BLaER1 treated with 17β-estradiol and CSF1 and Interleukin-3, amounts not matched to agents 10 nM and 100 nM (cell line): ENCODE measurements around the gene SPEM3.

Experiments
- H3K27ac ChIP-seq, 11 experiments: shearing (Covaris generic); formaldehyde crosslinking; 2 replicates each; pipeline ENCODE4 v1.8.1; 2022
- H3K27me3 ChIP-seq, 11 experiments: shearing (Covaris generic); formaldehyde crosslinking; 2 replicates each; pipeline ENCODE4 v1.8.1; 2022
- H3K36me3 ChIP-seq, 11 experiments: shearing (Covaris generic); formaldehyde crosslinking; 2 replicates each; pipeline ENCODE4 v1.8.1; 2022
- H3K4me1 ChIP-seq, 10 experiments: shearing (Covaris generic); formaldehyde crosslinking; 2 replicates each; pipeline ENCODE4 v1.8.1; 2022
- H3K4me2 ChIP-seq, 11 experiments: shearing (Covaris generic); formaldehyde crosslinking; 2 replicates each; pipeline ENCODE4 v1.8.1; 2022
- H3K4me3 ChIP-seq, 10 experiments: shearing (Covaris generic); formaldehyde crosslinking; 2 replicates each; pipeline ENCODE4 v1.8.1; 2022
- H3K9ac ChIP-seq, 11 experiments: shearing (Covaris generic); formaldehyde crosslinking; 2 replicates each; pipeline ENCODE4 v1.8.1; 2022
- H3K9me3 ChIP-seq, 11 experiments: shearing (Covaris generic); formaldehyde crosslinking; replicated peaks in 1 of 11; 2 replicates each; pipeline ENCODE4 v1.8.1; 2022
- H4K20me1 ChIP-seq, 11 experiments: shearing (Covaris generic); formaldehyde crosslinking; 2 replicates each; pipeline ENCODE4 v1.8.1; 2022
- Cebpa-rat ChIP-seq, 11 experiments: shearing (Covaris generic); IDR thresholded peaks; 2 replicates each; pipeline ENCODE4 v1.8.1; 2022

SPEM3 gene

GRCh38 chr17:7425316-7425715 is 3.3 kb upstream of the SPEM3 start, which contains the start of gene SPEM2:
Gene SPEM2, plus strand, starts transcription at chr17:7425616. Its CDS starts 73 bp downstream, at chr17:7425689.
- H3K27ac ChIP-seq, result peak within 1 kb of the TSS in 1 of 11 experiments; percentile 44; a peak in 2 of 22 replicates
- H3K4me2 ChIP-seq, result peak within 1 kb of the TSS in 9 of 11 experiments; percentile 4 to 52 (median 34); a peak in 14 of 22 replicates
- H3K9ac ChIP-seq, result no peak within 1 kb of the TSS
- no peaks in the 10 kb centered on the region; a peak in 1 of 22 replicates for H4K20me1 ChIP-seq
- TF ChIP-seq Cebpa-rat (IDR thresholded peaks at IDR 0.05), result no peak
- no peak within 1 kb of the TSS for H3K4me3 ChIP-seq
- no peaks in the 10 kb centered on the region for H3K36me3 ChIP-seq
- peaks cover 0 to 15% (median 9%) of the 10 kb centered on the region in 10 experiments; a peak in 12 of 20 replicates for H3K4me1 ChIP-seq
- H3K27me3 ChIP-seq, result no peaks in the 10 kb centered on the region
- H3K9me3 ChIP-seq, result no peaks in the 10 kb centered on the region

GRCh38 chr17:7425756-7426155 is 2.9 kb upstream of the SPEM3 start:
- Histone ChIP-seq H3K9me3 (no peaks in the 10 kb centered on the region), H4K20me1 (no peaks in the 10 kb centered on the region), H3K4me3 (no peak overlapping the region), H3K4me2 (no peak overlapping the region), H3K36me3 (no peaks in the 10 kb centered on the region), H3K27ac (no peak overlapping the region), H3K9ac (no peak overlapping the region), H3K4me1 (peaks cover 0 to 15% (median 9%) of the 10 kb centered on the region in 10 experiments; a peak in 12 of 20 replicates), H3K27me3 (no peaks in the 10 kb centered on the region)
- no peak for TF ChIP-seq Cebpa-rat (IDR thresholded peaks at IDR 0.05)

GRCh38 chr17:7426203-7426863 is 2.3 kb upstream of the SPEM3 start:
- Histone ChIP-seq H3K9ac (no peak overlapping the region), H3K4me1 (peaks cover 0 to 15% (median 9%) of the 10 kb centered on the region in 10 experiments; a peak in 12 of 20 replicates)
- no peak for TF ChIP-seq Cebpa-rat (IDR thresholded peaks at IDR 0.05)

GRCh38 chr17:7426896-7427489 is 1.7 kb upstream of the SPEM3 start:
- Histone ChIP-seq H3K27ac (no peak overlapping the region), H3K4me3 (no peak overlapping the region), H3K9ac (no peak overlapping the region), H4K20me1 (no peaks in the 10 kb centered on the region), H3K27me3 (no peaks in the 10 kb centered on the region), H3K4me1 (peaks cover 0 to 15% (median 9%) of the 10 kb centered on the region in 10 experiments; a peak in 12 of 20 replicates), H3K36me3 (no peaks in the 10 kb centered on the region), H3K4me2 (no peak overlapping the region), H3K9me3 (no peaks in the 10 kb centered on the region)
- TF ChIP-seq Cebpa-rat (IDR thresholded peaks at IDR 0.05), result no peak

More at GRCh38 chr17:7426203-7426863, 2.3 kb upstream of the SPEM3 start:
- no peaks in the 10 kb centered on the region for H4K20me1 ChIP-seq
- H3K36me3 ChIP-seq, result no peaks in the 10 kb centered on the region
- no peaks in the 10 kb centered on the region for H3K27me3 ChIP-seq
- H3K9me3 ChIP-seq, result no peaks in the 10 kb centered on the region
- H3K4me3 ChIP-seq, result no peak overlapping the region
- H3K4me2 ChIP-seq, result no peak overlapping the region
- H3K27ac ChIP-seq, result no peak overlapping the region

GRCh38 chr17:7427549-7427948 is 1.1 kb upstream of the SPEM3 start:
- Histone ChIP-seq H3K4me3 (no peak overlapping the region), H4K20me1 (no peaks in the 10 kb centered on the region), H3K27me3 (no peaks in the 10 kb centered on the region), H3K4me1 (peaks cover 0 to 15% (median 9%) of the 10 kb centered on the region in 10 experiments; a peak in 12 of 20 replicates), H3K36me3 (no peaks in the 10 kb centered on the region), H3K9me3 (no peaks in the 10 kb centered on the region), H3K27ac (no peak overlapping the region), H3K4me2 (no peak overlapping the region), H3K9ac (no peak overlapping the region)
- TF ChIP-seq Cebpa-rat (IDR thresholded peaks at IDR 0.05), result no peak

- Histone ChIP-seq H3K9me3 (no peaks in the 10 kb centered on the region), H3K4me2 (no peak overlapping the region), H3K4me3 (no peak overlapping the region), H3K27ac (no peak overlapping the region), H3K9ac (no peak overlapping the region), H4K20me1 (no peaks in the 10 kb centered on the region), H3K4me1 (peaks cover 0 to 19% (median 9%) of the 10 kb centered on the region in 10 experiments; a peak in 14 of 20 replicates), H3K27me3 (no peaks in the 10 kb centered on the region), H3K36me3 (no peaks in the 10 kb centered on the region)
- TF ChIP-seq Cebpa-rat (IDR thresholded peaks at IDR 0.05), result no peak
These were observed 1.1 kb downstream of the SPEM3 start for GRCh38 chr17:7429722-7430121.

- H3K27ac ChIP-seq, result no peak overlapping the region
These were observed 2.6 kb downstream of the SPEM3 start for GRCh38 chr17:7431231-7431630.

GRCh38 chr17:7432296-7432695 is 3.6 kb downstream of the SPEM3 start:
- H3K4me1 ChIP-seq, result peaks cover 10 to 28% (median 22%) of the 10 kb centered on the region in 10 experiments
- H3K9me3 ChIP-seq, result no peaks in the 10 kb centered on the region
- H3K4me3 ChIP-seq, result no peak overlapping the region
- H3K27me3 ChIP-seq, result peaks cover 0 to 7% (median 3%) of the 10 kb centered on the region in 11 experiments; a peak in 19 of 22 replicates
- TF ChIP-seq Cebpa-rat (IDR thresholded peaks at IDR 0.05), result no peak
- H3K4me2 ChIP-seq, result no peak overlapping the region
- no peaks in the 10 kb centered on the region for H3K36me3 ChIP-seq
- H3K9ac ChIP-seq, result no peak overlapping the region
- H3K27ac ChIP-seq, result no peak overlapping the region
- H4K20me1 ChIP-seq, result peaks cover 3 to 13% (median 4%) of the 10 kb centered on the region in 11 experiments; a peak in 21 of 22 replicates

More at GRCh38 chr17:7431231-7431630, 2.6 kb downstream of the SPEM3 start:
- H3K9ac ChIP-seq, result no peak overlapping the region
- no peak overlapping the region for H3K4me3 ChIP-seq
- H3K36me3 ChIP-seq, result no peaks in the 10 kb centered on the region
- H3K27me3 ChIP-seq, result no peaks in the 10 kb centered on the region
- no peaks in the 10 kb centered on the region for H3K9me3 ChIP-seq
- peaks cover 1 to 19% (median 12%) of the 10 kb centered on the region in 10 experiments for H3K4me1 ChIP-seq
- H4K20me1 ChIP-seq, result peaks cover 0 to 2% (median 0%) of the 10 kb centered on the region in 11 experiments; a peak in 2 of 22 replicates
- no peak overlapping the region for H3K4me2 ChIP-seq
- no peak for TF ChIP-seq Cebpa-rat (IDR thresholded peaks at IDR 0.05)
